Measurements from ENCODE around the gene SYNDIG1.
"Not testable (repeated sequence)": the region's sequence is repeated elsewhere in the genome, so short reads cannot be mapped to it uniquely, and the experiment has no call there.

Gene SYNDIG1

DNA sequence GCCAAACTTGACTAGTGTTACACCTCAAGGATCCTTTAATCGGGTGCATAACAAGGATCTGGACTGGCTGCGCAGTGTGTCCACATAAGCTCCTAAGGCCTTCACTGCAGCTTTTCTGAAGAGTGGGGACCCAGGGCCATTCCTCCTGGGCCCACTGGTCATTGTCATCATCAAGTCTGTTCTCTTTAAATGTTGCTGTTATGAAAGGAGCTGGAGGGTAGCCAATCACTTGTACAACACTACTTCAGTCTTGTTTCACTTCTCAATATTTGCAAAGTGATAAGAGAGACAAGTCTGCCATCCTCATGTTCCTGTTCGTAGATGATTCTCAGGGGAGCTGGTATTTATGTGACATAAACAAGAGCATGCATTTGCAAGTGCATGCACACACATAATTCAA lies 149.8 kb downstream of the SYNDIG1 start:
- no peak for DNase-seq (ENCODE audit: extremely low spot score)
- POLR2A ChIA-PET = no interaction called here
- CTCF ChIA-PET = no interaction called here
- TF ChIP-seq L3MBTL2 (conservative IDR thresholded peaks at IDR 0.05) (no peak), ARNT (IDR thresholded peaks at IDR 0.05) (no peak), FOXK2 (IDR thresholded peaks at IDR 0.05) (no peak), LEF1 (IDR thresholded peaks at IDR 0.05; ENCODE audit: borderline replicate concordance) (no peak), CTBP1 (IDR thresholded peaks at IDR 0.05; ENCODE audit: borderline replicate concordance) (no peak), SUZ12 (IDR thresholded peaks at IDR 0.05) (no peak), ELF4 (IDR thresholded peaks at IDR 0.05) (no peak)
- TF ChIP-seq, protein P1, sequence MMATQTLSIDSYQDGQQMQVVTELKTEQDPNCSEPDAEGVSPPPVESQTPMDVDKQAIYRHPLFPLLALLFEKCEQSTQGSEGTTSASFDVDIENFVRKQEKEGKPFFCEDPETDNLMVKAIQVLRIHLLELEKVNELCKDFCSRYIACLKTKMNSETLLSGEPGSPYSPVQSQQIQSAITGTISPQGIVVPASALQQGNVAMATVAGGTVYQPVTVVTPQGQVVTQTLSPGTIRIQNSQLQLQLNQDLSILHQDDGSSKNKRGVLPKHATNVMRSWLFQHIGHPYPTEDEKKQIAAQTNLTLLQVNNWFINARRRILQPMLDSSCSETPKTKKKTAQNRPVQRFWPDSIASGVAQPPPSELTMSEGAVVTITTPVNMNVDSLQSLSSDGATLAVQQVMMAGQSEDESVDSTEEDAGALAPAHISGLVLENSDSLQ (IDR thresholded peaks at IDR 0.05) = no peak

DNA sequence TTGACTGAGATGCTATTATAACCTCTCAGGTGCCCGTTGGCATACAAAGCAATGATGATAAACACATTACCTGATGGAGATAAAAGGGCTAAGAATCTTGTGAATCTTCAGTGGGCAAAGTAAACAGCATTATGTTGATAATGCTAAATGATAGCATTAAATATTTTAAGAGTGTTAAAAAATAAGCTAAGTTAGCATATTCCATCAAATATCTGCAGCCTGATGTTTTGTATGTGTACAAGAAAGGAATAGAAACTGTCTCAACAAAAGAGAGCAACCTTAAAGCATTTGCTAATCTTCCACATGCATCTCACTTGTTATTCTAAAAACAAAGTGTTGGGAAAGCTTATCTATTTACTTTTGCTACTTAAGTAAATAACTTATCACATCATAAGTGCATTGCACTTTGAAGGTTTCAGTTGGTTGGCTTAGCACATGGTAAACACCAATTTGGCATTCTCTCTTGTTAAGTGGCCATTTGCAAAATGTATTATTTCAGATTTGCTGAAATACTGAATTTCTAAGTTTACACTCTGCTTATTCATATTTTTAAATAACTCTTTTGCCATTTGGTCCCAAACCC lies 151.6 kb downstream of the SYNDIG1 start:
- CTCF ChIA-PET = no interaction called here

DNA sequence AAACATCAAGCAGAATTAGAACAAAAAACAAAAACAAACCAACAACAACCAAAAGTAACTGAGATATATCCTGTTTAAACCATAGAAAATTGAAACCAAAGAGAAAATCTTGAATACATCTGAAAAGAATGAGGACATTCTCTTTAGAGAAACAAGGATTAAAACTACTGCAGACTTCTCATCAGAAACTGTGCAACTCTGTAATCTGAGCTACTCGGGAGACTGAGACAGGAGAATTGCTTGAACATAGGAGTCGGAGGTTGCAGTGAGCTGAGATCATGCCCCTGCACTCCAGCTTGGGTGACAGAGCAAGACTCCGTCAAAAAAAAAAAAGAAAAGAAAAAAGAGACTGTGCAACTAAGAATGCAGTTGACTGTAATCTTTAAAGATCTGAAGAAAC lies 153.4 kb downstream of the SYNDIG1 start:
- TF ChIP-seq ARNT (IDR thresholded peaks at IDR 0.05) = no peak
- TF ChIP-seq FOXA1 (IDR thresholded peaks at IDR 0.05) = no peak
- TF ChIP-seq TARDBP (IDR thresholded peaks at IDR 0.05) = no peak
- TF ChIP-seq, protein P1 (IDR thresholded peaks at IDR 0.05) = no peak
- no peak for TF ChIP-seq SP1 (IDR thresholded peaks at IDR 0.05)
- no peak for TF ChIP-seq HDGF (IDR thresholded peaks at IDR 0.05; ENCODE audit: borderline replicate concordance)
- no peak for TF ChIP-seq FOXK2 (IDR thresholded peaks at IDR 0.05)
- no peak for TF ChIP-seq ELF4 (IDR thresholded peaks at IDR 0.05)
- TF ChIP-seq SUZ12 (IDR thresholded peaks at IDR 0.05) = no peak
- TF ChIP-seq CTBP1 (IDR thresholded peaks at IDR 0.05; ENCODE audit: borderline replicate concordance) = no peak
- TF ChIP-seq L3MBTL2 (conservative IDR thresholded peaks at IDR 0.05) = no peak
- no peak for TF ChIP-seq BHLHE40 (IDR thresholded peaks at IDR 0.05; ENCODE audit: borderline replicate concordance)
- no peak for TF ChIP-seq LEF1 (IDR thresholded peaks at IDR 0.05; ENCODE audit: borderline replicate concordance)
- no peak for TF ChIP-seq NFRKB (IDR thresholded peaks at IDR 0.05)
- no peak for TF ChIP-seq FOXM1 (IDR thresholded peaks at IDR 0.05; ENCODE audit: borderline replicate concordance)
- TF ChIP-seq ZNF384 (IDR thresholded peaks at IDR 0.05) = no peak
- no peak for DNase-seq (ENCODE audit: extremely low spot score)
- ChIA-PET POLR2A (no interaction called here), CTCF (interaction anchor here (0.6 kb wide), 1 partner anchor 119 kb away, joined by 5 read pairs; no protein-coding TSS in a partner anchor)

More for the DNA sequence above, 151.6 kb downstream of the SYNDIG1 start:
- POLR2A ChIA-PET = no interaction called here
- no peak for DNase-seq (ENCODE audit: extremely low spot score)
- no peak for TF ChIP-seq NFRKB (IDR thresholded peaks at IDR 0.05)
- no peak for TF ChIP-seq FOXK2 (IDR thresholded peaks at IDR 0.05)
- no peak for TF ChIP-seq FOXA1 (IDR thresholded peaks at IDR 0.05)
- no peak for TF ChIP-seq ELF4 (IDR thresholded peaks at IDR 0.05)

DNA sequence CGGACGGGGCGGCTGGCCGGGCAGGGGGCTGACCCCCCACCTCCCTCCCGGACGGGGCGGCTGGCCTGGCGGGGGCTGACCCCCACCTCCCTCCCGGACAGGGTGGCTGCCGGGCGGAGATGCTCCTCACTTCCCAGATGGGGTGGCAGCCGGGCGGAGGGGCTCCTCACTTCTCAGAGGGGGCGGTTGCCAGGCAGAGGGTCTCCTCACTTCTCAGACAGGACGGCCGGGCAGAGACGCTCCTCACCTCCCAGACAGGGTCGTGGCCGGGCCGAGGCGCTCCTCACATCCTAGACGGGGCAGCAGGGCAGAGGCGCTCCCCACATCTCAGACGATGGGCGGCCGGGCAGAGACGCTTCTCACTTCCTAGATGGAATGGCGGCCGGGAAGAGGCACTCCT lies 156.7 kb downstream of the SYNDIG1 start:
- POLR2A ChIA-PET; DNase-seq (ENCODE audit: extremely low spot score); CTCF ChIA-PET: not testable (repeated sequence)

DNA sequence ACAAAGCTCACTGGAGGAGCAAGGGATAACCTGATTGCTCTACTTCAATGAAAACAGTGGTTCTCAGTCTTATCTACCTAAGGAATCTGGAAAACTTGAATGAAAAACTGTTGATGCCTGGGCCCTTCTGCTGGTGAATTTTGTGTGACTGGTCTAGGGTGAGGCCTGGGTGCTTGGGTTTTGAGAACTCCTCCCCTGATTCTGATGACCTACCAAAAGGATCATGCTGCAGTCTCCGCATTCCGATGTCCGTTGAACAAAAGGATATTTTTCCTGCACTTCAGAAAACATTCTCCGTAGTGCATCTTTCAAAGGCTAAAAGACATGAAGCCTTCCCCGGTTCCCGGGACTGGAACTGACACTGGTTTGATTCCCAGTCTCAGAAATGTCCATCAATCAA lies 157.9 kb downstream of the SYNDIG1 start:
- ChIA-PET CTCF (no interaction called here), POLR2A (no interaction called here)
- TF ChIP-seq CTBP1 (IDR thresholded peaks at IDR 0.05; ENCODE audit: borderline replicate concordance) (no peak), ARNT (IDR thresholded peaks at IDR 0.05) (no peak), ELF4 (IDR thresholded peaks at IDR 0.05) (no peak), HDGF (IDR thresholded peaks at IDR 0.05; ENCODE audit: borderline replicate concordance) (no peak), FOXA1 (IDR thresholded peaks at IDR 0.05) (no peak), SUZ12 (IDR thresholded peaks at IDR 0.05) (no peak), TARDBP (IDR thresholded peaks at IDR 0.05) (no peak), NFRKB (IDR thresholded peaks at IDR 0.05) (no peak), L3MBTL2 (conservative IDR thresholded peaks at IDR 0.05) (no peak), ZNF384 (IDR thresholded peaks at IDR 0.05) (no peak), FOXM1 (IDR thresholded peaks at IDR 0.05; ENCODE audit: borderline replicate concordance) (no peak), SP1 (IDR thresholded peaks at IDR 0.05) (no peak), LEF1 (IDR thresholded peaks at IDR 0.05; ENCODE audit: borderline replicate concordance) (no peak), FOXK2 (IDR thresholded peaks at IDR 0.05) (no peak), BHLHE40 (IDR thresholded peaks at IDR 0.05; ENCODE audit: borderline replicate concordance) (no peak)
- TF ChIP-seq, protein P1 (IDR thresholded peaks at IDR 0.05) = no peak
- no peak for DNase-seq (ENCODE audit: extremely low spot score)

DNA sequence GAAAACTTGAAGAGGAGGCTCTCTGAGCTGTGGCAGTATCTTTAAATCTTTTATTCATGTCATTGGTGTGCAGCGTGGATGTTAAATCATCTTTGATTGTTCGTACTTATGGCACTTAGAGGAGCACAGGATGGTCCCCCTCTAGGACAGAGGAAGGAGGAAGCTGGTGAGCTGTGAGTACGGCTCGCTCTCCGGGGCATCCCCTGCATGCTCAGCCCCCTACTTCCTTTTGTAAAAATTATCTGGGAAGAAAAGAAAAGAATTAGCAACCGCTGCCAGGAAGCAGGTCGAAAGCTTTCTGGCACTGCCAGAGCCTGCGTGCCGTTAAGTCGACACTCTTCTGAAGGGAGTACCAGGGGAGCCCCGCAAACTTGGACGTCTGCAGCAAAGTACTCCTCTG lies 158.5 kb downstream of the SYNDIG1 start:
- no peak for DNase-seq (ENCODE audit: extremely low spot score)
- ChIA-PET POLR2A (no interaction called here), CTCF (no interaction called here)
- TF ChIP-seq SP1 (IDR thresholded peaks at IDR 0.05) = no peak
- no peak for TF ChIP-seq FOXK2 (IDR thresholded peaks at IDR 0.05)
- TF ChIP-seq BHLHE40 (IDR thresholded peaks at IDR 0.05; ENCODE audit: borderline replicate concordance) = no peak
- TF ChIP-seq HDGF (IDR thresholded peaks at IDR 0.05; ENCODE audit: borderline replicate concordance) = no peak
- TF ChIP-seq L3MBTL2 (conservative IDR thresholded peaks at IDR 0.05) = no peak
- TF ChIP-seq TARDBP (IDR thresholded peaks at IDR 0.05) = no peak
- TF ChIP-seq SUZ12 (IDR thresholded peaks at IDR 0.05) = no peak
- TF ChIP-seq NFRKB (IDR thresholded peaks at IDR 0.05) = no peak
- no peak for TF ChIP-seq FOXM1 (IDR thresholded peaks at IDR 0.05; ENCODE audit: borderline replicate concordance)

DNA sequence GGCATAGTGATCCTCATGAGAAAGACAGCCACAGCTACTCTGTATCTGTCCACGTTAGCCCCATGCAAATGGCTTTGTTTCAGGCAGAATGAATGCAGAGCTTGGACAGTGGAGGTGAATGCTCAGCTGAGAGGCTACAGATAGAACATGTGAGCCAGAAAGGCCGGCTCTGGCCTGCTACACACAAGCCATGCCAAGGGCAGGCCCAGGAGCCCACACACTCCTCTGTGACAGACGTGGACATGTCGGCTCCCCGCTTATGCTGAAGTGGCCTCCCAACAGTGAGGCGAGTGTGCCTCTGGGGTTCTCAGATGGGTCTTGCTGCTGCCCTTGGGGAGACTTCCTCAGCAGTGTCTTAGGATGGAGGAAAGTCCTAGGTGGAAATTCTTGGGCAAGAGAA lies 159.6 kb downstream of the SYNDIG1 start:
- TF ChIP-seq SP1 (IDR thresholded peaks at IDR 0.05) (no peak), FOXA1 (IDR thresholded peaks at IDR 0.05) (no peak), FOXM1 (IDR thresholded peaks at IDR 0.05; ENCODE audit: borderline replicate concordance) (no peak), BHLHE40 (IDR thresholded peaks at IDR 0.05; ENCODE audit: borderline replicate concordance) (no peak), TARDBP (IDR thresholded peaks at IDR 0.05) (no peak), ELF4 (IDR thresholded peaks at IDR 0.05) (no peak), L3MBTL2 (conservative IDR thresholded peaks at IDR 0.05) (no peak), NFRKB (IDR thresholded peaks at IDR 0.05) (no peak), CTBP1 (IDR thresholded peaks at IDR 0.05; ENCODE audit: borderline replicate concordance) (no peak), ZNF384 (IDR thresholded peaks at IDR 0.05) (no peak), ARNT (IDR thresholded peaks at IDR 0.05) (no peak), HDGF (IDR thresholded peaks at IDR 0.05; ENCODE audit: borderline replicate concordance) (no peak), LEF1 (IDR thresholded peaks at IDR 0.05; ENCODE audit: borderline replicate concordance) (no peak), SUZ12 (IDR thresholded peaks at IDR 0.05) (no peak), FOXK2 (IDR thresholded peaks at IDR 0.05) (no peak)
- TF ChIP-seq, protein P1 (IDR thresholded peaks at IDR 0.05) = no peak
- CTCF ChIA-PET = no interaction called here
- POLR2A ChIA-PET = no interaction called here
- DNase-seq (ENCODE audit: extremely low spot score) = no peak
